HG02981 (cell line): ENCODE results near the gene PTPN22.

Experiments used
- ATAC-seq: cut with Tn5 transposase; IDR thresholded peaks from one replicate; pipeline ENCODE4 v1.9.1; 2021; ENCODE audit warnings: mild to moderate bottlenecking, moderate library complexity; ENCODE audit not compliant: unreplicated experiment

Gene PTPN22

DNA sequence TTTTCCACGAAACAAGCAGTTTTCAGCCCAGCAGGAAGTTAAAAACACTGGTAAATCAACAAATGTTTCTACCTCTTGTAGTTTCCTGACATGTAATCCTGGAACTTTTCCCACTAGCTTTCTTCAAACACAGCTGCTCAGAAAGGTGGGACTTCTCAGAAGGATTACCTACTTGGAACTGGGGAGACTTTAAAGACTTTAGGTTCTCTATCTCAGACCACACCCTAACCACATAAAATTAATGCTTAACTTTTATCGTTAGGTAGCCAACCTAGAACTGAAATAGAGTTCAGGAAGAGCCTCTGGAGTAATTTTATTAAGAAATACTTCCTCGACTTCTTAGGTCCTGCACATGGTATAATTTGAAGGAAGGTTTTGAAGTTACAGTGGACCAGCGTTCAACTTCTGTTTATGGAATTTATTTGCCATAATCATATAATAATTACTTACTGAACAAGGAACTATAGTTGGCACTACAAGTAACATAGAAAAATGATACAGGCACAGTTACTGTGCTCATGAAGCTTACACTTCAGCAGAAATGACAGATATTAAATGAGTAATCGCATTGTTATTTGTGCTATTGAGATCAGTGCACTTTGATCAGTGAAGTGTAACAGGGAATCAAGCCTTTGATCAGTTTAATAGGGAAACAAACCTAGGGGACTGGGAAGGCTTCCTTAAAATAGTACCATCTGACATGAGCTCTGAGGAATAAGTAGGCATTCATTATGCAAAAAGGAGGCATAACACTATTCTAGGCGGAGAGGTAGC, 16.1 kb upstream of the PTPN22 start, which contains the start of gene BCL2L15:
TSS of gene BCL2L15 (minus strand) at position 180 of the 774 bp plus-strand sequence. CDS start 206 bp downstream, outside the sequence.
- ATAC-seq: no peak

DNA sequence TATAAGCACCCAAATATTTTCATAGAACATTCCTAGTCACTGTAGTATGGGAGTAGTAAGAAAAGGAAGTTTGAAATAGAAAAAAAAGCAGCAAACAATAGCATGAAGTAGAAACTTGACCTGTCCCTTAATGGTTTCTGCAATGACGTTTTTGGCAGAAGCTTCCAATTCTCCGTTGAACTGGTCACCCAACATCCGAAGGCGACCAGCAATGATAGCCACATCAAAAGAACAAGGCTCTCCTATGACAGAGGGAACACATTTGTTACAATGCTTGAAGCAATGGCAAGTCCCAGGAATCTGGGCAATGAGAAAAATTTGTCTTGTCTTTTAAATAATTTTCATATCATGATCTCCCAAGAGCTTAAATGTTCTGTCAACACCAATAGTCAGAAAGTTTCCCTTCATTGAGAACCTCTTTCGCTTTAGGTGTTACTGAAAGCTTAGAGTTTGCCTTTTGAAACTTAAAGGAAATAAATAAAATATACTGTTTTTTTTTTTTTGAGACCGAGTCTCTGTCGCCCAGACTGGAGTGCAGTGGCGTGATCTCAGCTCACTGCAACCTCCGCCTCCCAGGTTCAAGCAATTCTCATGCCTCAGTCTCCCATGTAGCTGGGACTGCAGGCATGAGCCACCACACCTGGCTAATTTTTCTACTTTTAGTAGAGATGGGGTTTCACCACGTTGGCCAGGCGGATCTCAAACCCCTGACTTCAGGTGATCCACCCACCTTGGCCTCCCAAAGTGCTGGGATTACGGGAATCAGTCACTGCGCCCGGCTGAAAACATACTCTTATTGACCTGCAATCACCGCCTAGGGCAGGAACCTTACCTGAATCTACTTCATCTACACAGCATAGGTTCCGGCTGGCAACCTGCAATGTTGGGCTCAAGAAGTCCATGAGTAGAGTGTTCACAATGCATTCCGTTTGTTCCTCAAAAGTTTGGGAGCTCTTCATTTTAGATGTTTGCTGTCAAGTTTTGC, 15.2 kb upstream of the PTPN22 start:
- no peak for ATAC-seq

DNA sequence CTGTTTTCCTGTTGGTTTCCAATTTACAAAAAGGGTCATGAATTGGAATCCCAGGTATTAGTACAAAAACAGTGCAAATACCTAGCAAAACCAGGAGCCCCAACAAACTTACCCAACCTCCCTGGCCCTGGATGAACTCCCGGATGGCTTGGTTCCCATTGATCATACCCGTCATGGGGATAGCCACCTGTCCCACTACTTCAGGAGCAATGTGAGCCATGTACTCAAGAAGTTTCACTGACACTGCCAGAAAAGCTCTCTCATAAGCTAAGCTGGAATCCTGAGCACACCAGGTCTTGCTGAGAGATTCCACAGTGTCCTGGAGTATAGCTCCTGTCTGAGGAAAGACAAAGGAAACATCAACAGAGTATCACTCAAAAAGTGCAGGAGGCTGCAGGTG, 10.1 kb upstream of the PTPN22 start:
- ATAC-seq: no peak

DNA sequence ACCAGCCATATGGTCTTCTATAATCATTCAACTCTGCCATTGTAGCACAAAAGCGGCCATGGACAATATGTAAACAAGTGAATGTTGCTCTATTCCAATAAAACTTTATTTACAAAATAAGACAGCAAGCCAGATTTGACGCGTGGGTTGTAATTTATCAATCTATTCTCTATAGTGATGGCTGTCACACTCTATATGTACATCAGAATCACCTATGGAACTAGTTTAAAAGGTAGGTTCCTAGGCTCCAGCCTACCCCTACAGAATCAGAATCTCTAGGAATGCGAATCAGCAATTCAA, 8.2 kb upstream of the PTPN22 start:
- ATAC-seq: no peak

DNA sequence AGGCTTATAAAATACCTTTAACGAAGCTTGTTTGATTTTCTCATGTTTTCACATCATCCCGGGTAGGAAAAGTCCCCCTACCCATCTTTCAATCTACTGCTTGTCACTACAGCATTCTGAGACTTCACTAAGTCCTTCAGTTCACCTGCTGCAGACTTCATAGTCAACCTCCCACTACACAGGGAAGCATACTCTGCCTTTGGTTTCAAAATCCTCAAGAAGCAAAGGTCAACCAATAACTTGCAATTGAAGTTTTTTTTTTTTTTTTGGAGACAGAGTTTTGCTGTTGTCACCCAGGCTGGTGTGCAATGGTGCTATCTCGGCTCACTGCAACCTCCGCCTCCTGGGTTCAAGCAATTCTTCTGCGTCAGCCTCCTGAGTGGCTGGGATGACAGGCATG, 4.7 kb upstream of the PTPN22 start:
- no peak for ATAC-seq

DNA sequence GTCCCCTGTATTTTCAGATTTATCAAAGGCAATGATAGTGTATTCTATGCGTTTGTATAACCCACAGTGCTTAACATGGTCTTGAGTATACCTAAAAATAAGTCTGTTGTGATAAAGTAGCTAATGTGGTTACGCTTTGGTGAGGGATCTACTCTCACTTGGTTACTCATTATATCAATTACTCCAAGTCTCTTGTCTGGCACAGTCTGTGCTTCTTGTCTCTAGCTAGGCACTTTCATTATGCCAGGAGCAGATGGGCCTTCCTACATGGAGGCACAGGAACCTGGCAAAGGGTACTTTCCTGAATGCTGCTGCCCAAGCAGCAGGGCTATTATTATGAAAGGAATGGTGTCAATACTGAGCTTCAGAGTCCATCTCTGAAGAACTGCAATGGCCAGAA, 4.2 kb upstream of the PTPN22 start:
- peak; percentile 40 for ATAC-seq

DNA sequence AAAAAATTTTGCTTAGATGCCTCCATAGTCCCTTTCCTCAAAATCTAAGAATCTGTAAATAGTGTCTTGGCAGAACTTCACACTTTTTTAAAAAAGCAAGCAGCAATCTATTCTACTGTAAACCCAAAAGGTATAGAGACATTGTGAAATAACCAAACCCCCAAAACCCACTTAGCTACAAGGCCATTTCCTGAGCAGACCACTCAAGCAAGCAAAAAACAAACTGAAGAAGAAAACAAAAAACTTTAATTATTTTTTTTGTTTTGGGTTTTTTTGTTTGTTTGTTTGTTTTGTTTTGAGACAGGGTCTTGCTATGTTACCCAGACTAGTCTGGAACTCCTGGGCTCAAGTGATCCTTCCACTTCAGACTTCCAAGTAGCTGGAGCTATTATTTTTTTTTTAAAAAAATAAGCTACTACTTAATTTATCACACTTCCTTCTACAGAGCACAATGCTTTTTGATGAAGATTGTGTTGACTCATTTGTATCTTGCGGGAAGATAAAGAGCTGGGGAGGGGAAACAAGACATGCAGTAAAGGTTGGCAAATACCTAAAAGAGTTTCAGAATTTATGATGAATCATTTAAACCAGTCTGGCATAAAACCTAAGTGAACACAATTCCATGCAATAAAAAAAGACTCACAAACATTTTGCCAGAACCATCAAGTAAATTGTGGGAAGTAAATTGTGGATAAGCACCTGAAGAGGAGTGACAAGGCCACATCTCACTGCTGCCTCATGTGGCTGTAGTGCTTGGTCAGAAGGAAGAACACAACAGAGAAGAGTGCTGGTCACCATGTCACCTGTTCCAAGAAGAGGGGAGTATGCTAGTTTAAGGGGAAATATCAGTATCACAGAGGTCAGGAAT, 2.7 kb upstream of the PTPN22 start:
- peak; percentile 33 for ATAC-seq

DNA sequence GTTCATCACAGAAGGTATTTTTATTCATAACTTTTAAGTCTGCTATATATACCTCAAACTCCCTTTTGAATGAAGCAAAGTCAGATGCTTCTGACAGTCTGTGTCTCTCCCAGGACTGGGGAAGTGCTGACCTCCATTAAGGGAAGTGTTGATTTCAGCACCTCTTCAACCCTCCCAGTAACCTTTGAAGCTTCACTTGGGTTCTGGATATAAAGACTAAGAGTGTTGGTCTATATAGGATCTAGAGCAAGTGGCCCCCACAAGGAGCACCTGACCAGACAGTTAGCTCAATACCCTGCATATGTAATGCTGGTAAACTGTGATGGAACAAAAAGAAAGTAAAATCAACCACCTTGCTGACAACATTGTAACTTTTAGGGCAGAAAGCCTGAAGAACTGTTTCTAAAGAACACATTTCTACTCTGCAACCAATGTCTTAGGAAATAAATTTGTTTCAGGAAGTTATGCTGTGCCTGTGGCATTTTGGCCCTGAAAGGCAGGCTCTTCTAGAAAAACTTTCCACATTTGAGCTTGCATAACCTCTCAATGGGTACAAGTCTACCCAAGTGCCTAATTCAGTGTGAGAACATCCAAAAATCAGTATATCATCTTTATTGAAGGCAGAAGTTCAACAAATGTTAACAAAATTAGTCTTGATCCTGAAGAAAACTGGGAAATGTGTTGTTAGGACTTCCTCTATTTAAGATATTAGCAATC, 865 bp upstream of the PTPN22 start:
- no peak for ATAC-seq

DNA sequence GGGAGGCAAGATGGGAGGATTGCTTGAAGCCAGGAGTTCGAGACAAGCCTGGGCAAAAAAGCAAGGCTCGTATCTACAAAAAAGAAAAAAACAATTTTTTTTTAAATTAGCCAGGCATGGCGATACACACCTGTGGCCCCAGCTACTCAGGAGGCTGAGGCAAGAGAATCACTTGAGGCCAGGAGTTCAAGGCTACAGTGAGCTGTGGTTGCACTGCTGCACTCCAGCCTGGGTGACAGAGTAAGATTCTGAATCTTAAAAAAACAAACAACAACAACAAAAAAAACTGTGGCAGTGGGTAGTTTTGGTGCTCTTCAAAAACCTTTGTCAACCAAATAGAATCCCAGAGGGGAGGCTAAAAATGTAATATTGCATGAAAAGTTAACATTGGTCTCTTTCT, 734 bp downstream of the PTPN22 start:
- no peak for ATAC-seq

DNA sequence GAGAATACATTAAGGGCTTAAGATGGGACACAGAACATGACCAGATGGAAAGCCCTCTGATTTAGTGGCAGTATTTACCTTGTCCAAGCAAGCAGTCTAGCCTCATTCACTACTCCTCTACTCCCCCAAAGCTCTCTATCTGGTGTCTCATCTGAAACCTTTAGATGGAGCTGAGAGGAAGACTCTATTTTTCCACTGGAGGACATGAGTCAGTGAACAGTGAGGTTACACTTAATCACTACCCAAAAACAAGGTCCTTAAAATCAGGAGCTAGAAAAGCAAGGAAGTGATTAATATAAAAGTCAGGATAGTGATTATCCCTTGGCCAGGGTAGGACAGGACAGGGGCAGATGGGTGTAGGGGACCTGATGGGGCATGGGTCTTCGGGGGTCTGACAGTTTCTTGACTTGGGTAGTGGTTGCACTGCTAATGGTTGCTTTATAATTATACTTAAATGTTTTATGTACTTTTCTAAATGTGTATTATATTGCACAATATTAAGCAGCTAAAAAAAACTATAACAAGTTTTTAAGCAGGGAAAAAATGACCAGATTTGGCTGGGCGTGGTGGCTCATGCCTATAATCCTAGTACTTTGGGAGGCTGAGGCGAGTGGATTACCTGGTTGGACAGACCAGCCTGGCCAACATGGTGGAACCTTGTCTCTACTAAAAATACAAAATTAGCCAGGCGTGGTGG, 3.0 kb downstream of the PTPN22 start:
- no peak for ATAC-seq

DNA sequence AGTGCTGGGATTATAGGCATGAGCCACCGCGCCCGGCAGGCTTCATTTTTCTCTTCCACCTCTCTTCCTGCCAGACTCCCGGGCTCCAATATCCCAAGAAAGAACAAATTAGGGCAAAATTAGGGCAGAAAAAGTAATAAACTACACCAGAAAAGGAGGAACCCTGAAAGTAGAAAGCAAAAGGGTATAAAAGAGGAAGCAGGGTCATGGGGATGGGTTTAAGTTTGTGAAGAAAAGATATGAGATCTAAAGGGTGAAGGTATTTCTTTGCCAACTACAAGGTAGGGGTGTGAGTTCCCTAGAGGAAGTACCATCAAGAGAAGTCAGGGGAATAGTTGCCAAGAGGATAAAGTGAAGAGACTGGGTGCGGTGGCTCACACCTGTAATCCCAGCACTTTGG, 9.9 kb downstream of the PTPN22 start:
- no peak for ATAC-seq

DNA sequence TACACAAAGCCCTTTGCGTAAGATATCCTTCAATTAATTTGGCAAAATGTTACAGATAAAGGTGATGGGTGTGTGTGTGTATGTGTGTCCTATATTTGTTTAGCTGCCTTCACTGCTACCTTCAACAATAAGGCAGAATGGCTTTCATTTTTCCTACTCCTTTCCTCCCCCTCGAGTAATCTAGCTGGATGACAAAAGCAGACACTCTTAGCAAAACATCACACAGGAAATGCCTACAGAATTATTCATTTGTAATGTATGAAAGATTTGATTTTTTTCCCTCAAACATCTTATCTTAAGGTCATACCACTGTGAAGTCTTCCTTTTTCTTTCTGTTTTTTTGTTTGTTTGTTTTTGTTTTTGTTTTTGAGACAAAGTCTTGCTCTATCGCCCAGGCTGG, 10.6 kb downstream of the PTPN22 start:
- no peak for ATAC-seq

DNA sequence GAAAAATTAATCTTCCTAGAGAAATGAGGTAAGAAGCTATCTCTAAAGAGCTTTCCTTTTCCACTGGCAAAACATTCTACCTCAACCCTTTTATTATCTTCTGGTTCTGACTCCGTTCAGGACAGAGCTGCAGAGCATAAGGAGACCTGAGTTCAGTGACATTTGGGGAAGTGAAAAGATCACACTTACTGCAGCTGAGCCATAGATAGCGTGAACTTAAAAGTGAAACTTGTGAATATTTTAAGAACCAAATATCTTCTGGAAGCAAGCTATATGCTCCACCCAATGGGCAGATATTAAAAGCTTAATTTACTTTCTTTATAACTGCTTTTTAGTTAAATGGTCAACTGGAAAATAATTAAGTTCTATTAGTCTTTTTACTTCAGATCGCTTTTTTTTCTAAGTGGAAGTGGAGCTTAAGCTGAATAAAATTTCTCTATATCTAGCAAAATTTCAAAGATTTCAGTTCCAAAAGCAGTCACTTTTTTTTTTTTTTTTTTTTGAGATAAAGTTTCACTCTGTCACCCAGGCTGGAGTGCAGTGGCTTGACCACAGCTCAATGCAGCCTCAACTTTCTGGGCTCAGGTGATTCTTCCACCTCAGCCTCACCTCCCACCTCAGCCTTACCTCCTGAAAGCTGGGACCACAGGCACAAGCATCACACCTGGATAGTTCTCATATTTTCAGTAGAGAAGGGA, 11.9 kb downstream of the PTPN22 start:
- ATAC-seq: peak; percentile 90

DNA sequence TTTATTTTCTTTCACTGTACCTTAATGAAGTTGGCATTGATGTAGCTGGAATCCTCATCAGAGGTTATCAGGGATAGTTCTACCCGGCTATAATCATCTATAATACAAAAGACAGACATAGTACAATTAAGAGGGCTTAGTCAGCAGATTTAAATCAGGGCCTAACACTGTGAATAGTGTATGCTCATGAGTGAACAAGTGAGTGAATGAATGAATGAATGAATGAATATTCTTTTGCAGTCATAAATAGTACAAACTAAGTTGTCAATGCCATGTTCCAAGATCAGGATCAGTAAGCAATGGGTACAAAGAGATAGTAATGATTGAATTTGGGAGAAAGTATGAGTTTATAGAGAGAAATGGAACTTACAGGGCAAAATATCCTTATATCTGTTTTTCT, 12.5 kb downstream of the PTPN22 start:
- no peak for ATAC-seq

DNA sequence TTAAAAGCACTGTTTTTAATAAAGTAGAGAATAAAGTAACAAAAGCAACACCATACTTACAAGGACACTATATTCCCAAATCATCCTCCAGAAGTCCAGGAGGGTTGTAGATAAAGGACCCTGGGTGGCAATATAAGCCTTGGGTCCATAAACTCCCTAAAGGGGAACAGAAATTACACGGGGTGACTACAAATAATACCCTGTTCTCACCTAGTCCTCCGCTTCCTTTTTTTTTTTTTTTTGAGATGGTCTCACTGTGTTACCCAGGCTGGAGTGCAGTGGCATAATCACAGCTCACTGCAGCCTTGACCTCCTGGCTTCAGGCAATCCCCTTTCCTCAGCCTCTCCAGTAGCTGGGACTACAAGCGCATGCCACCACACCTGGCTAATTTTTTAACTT, 13.1 kb downstream of the PTPN22 start:
- no peak for ATAC-seq

DNA sequence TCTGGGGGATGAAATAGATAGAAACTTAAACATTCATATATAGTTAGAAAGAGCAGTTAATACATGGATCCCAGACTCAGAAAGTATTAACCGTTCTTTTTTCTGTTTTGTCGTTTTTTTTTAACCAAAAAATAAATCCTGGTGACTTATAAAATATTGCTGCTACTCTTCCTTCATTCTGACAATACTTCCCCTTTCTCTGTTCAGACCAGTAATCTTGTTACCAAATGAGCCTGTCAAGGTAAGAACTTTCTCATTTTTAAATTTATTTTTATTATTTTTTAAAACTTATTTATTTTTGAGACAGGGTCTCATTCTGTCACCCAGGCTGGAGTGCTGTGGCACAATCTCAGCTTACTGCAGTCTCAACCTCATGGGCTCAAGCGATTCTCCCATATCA, 13.7 kb downstream of the PTPN22 start:
- ATAC-seq: no peak

DNA sequence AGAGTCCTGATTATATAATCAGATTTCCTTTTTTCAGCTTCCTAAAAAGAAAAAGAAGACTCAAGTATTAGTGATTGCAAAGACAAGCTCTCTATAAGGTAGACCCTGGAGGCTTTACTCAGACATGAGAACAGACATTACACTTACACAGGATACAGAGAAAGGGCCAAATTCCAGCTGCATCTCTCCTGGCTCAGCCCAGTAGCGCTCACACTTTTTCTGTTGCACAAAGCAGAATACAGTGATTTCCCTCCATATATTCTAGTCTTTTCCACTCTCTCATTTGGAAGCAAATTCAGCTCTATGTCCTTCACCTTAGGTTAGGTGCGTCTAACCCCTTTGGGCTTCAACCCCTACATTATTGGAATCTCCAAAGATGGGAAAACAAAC, 15.1 kb downstream of the PTPN22 start:
- no peak for ATAC-seq

DNA sequence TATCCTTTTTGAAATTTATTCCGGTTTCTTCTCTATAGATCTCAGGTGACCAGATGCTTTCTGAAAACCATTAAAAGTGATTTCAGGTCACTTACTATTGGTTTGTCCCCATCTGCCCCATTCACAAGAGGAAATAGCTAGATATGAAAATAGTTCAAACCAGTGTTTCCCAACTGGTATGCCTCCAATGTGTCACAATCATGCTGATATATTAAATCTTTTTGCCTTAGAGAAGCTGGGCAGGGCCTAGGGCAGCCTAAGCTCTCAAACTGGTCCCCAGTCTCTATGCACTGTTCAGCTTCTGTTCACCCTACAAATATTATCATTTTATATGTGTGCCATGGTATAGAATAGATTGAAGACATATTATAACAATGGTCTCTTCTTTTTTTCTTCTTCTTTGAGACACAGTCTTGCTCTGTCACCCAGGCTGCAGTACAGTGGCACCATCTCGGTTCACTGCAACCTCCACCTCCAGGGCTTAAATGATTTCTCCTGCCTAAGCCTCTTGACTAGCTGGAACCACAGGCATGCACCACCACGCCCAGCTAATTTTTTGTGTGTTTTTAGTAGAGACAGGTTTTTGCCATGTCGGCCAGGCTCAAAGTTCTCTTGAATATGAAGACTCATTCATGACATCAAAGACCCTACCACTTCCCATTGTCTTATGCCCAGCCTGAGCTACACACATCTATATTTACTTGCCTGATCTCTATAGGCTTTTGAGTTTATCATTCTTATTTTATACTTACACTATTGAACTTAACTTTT, 15.7 kb downstream of the PTPN22 start:
- ATAC-seq: no peak

DNA sequence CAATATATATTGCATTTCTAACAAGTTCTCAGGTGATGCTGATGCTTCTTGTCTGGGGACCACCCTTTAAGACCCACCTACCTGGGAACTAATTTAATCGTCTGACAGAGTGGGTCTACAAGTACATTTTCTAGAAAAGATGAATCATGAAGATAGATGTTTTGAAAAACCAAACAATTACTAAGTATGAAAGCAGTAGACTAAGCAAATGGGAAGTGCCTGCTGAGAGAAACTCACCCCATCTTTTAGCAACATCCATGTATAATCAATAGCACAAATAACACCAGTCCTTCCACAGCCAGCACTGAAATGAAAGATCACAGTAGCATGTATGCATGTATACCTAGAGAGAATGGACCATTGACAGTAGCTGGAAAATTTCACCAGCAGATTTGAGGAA, 17.3 kb downstream of the PTPN22 start:
- no peak for ATAC-seq
